ENCODE data around the gene SPTLC2.
"Not testable (repeated sequence)": the region's sequence is repeated elsewhere in the genome, so short reads cannot be mapped to it uniquely, and the experiment has no call there.

The SPTLC2 gene

DNA sequence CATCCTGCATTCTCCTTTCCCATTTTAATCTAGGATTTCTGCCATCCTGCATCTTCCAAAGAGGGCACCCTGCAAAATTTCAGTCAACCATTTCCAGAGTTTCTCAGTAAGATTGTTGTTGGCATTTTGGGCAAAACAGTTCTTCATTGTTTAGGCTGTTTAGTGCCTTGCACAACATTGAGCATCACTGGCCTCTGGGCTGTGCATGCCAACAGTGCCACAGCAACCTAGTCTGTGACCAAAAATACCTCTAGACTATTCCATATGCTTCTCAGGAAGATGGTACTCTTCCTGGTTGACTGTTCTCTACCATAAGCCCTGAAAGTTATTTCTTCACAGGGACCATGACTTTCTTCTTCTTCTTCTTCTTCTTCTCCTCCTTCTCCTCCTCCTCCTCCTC is 85.4 kb downstream of the SPTLC2 start:
- no peak for FAIRE-seq

DNA sequence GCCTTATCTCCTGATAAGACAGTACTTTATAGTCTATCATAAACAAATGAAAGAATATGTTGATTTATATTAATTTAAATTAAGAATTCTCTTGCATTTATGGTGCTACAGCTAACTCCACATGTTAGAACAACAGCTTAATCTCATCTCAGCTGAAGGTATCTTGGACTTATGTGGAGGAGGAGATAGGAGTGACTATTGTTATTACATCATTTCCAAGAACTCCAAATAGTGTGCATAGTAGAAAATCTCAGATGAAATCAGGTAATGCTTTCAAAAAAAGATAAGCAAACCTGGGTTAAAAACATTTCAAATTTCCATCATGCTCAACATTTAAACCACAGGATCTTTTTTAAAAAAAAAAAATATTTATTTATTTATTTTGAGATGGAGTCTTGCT is 86.5 kb downstream of the SPTLC2 start:
- DNase-seq (ENCODE audit: insufficient read length, low spot score) (no peak), FAIRE-seq (no peak)
- no peak for TF ChIP-seq CTCF (IDR thresholded peaks at IDR 0.05; ENCODE audit: insufficient read depth, missing control alignments)

More for the DNA sequence above, 85.4 kb downstream of the SPTLC2 start:
- DNase-seq (ENCODE audit: insufficient read length, low spot score) = no peak
- TF ChIP-seq CTCF (IDR thresholded peaks at IDR 0.05; ENCODE audit: insufficient read depth, missing control alignments) = no peak

GRCh38 chr14:77529213-77529612 is 87.2 kb downstream of the SPTLC2 start:
- TF ChIP-seq CTCF (IDR thresholded peaks at IDR 0.05; ENCODE audit: insufficient read depth, missing control alignments) = no peak
- DNase-seq (ENCODE audit: insufficient read length, low spot score) = no peak
- no peak for FAIRE-seq

GRCh38 chr14:77528701-77529100 is 87.7 kb downstream of the SPTLC2 start:
- FAIRE-seq; DNase-seq (ENCODE audit: insufficient read length, low spot score): not testable (repeated sequence)

- TF ChIP-seq CTCF (IDR thresholded peaks at IDR 0.05; ENCODE audit: insufficient read depth, missing control alignments) = no peak
- DNase-seq (ENCODE audit: insufficient read length, low spot score) = no peak
- no peak for FAIRE-seq
Measured at GRCh38 chr14:77526266-77526665, 90.2 kb downstream of the SPTLC2 start.

DNA sequence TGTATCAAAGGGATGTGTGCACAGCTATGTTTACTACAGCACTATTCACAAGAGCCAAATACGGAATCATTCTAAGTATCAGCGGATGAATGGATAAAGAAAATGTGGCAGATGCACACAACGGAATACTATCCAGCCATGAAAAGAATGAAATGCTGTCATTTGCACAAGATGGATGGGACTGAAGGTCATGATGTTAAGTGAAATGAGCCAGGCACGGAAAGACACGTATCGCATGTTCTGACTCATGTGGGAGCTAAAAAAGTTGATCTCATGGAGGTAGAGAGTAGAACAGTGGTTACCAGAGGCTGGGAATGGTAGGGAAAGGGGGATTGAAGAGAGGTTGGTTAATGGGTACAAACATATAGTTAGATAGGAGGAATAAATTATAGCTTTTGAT is 91.9 kb downstream of the SPTLC2 start:
- DNase-seq (ENCODE audit: insufficient read length, low spot score) (no peak), FAIRE-seq (no peak)
- TF ChIP-seq CTCF (IDR thresholded peaks at IDR 0.05; ENCODE audit: insufficient read depth, missing control alignments) = no peak

DNA sequence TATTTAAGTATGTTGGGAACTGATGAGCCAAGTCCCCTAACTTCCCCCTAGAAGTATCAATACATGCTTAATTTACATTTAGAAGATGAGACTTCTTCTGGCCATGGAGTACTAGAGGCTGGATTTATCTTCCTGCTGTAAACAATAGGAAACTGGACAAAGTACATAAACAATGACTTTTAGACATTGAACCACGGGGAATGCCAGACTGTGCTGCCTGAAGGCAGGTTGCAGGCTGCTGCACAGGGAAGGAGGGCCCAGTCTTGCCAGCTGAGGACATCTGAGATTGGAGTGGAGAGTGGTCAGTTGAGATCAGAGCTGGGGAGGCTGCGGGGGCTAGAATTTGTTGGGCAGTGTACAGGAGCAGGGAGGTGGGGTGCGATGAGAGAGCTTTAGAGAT is 93.3 kb downstream of the SPTLC2 start:
- DNase-seq (ENCODE audit: insufficient read length, low spot score) = no peak
- FAIRE-seq = no peak

More for the DNA sequence above, 93.3 kb downstream of the SPTLC2 start:
- no peak for TF ChIP-seq CTCF (IDR thresholded peaks at IDR 0.05; ENCODE audit: insufficient read depth, missing control alignments)

Measured in D721Med (cell line).